Measurements from ENCODE around the gene TSPO2. TPM values are rescaled to one million over a fixed set of nuclear protein-coding genes. Genes with fewer than 3 reads are reported as not detected.

Gene TSPO2
- total and polyA plus RNA-seq, 2 of the 4 experiments (the other 2 are of a cell fraction): not detected

GRCh38 chr6:41053041-41053440 lies 10.8 kb downstream of the TSPO2 start, which contains the start of gene APOBEC2:
Gene APOBEC2, plus strand, starts transcription at chr6:41053202. Its CDS starts 146 bp downstream, at chr6:41053348.
- Histone ChIP-seq H3K4ac (ENCODE audit: low read depth, low read length) (no peak within 1 kb of the TSS), H4K20me1 (ENCODE audit: insufficient read depth, low read length) (no peaks in the 10 kb centered on the region), H3K56ac (ENCODE audit: extremely low read depth, insufficient read depth, low read length) (no peak within 1 kb of the TSS), H3K18ac (ENCODE audit: low read depth, low read length) (no peak within 1 kb of the TSS), H2BK5ac (ENCODE audit: low read depth, low read length, poor library complexity, severe bottlenecking) (no peak within 1 kb of the TSS), H3K4me1 (ENCODE audit: control insufficient read depth, insufficient read depth, low read length) (peaks cover 5% of the 10 kb centered on the region; the same call in 1 of the 2 replicates), H3K4me3 (ENCODE audit: insufficient read depth, low read depth, low read length) (no peak within 1 kb of the TSS), H3K14ac (replicated peaks; ENCODE audit: low read depth, low read length) (no peak within 1 kb of the TSS), H3K9ac (ENCODE audit: low read depth, low read length) (no peak within 1 kb of the TSS), H3K23ac (ENCODE audit: low read depth, low read length) (no peak within 1 kb of the TSS), H2AK9ac (replicated peaks; ENCODE audit: low read depth, low read length, poor library complexity) (no peak within 1 kb of the TSS), H3K9me1 (ENCODE audit: insufficient read depth, low read length) (0 out of 2 replicates have a peak, but pooled peaks cover 4% of the 10 kb centered on the region), H2BK20ac (ENCODE audit: low read depth, low read length) (no peak within 1 kb of the TSS), H2AK5ac (ENCODE audit: low read depth, low read length) (no peak within 1 kb of the TSS), H2BK15ac (ENCODE audit: low read depth, low read length) (no peak within 1 kb of the TSS), H4K8ac (ENCODE audit: low read depth in 2 of 2, low read length in 2 of 2) (no peak within 1 kb of the TSS), H2AFZ (replicated peaks; ENCODE audit: low read length, poor library complexity) (no peak within 1 kb of the TSS), H2BK120ac (ENCODE audit: low read depth, low read length) (no peak within 1 kb of the TSS), H3K27ac (ENCODE audit: insufficient read depth, low read length) (no peak within 1 kb of the TSS), H3K4me2 (ENCODE audit: low read depth, low read length) (no peak within 1 kb of the TSS), H4K5ac (ENCODE audit: low read depth, low read length) (no peak within 1 kb of the TSS), H4K91ac (ENCODE audit: insufficient read depth, low read depth, low read length) (no peak within 1 kb of the TSS), H3K36me3 (ENCODE audit: control insufficient read depth, insufficient read depth, low read length) (no peaks in the 10 kb centered on the region), H3K79me1 (ENCODE audit: low read depth in 1 of 2, low read length in 2 of 2) (no peaks in the 10 kb centered on the region), H3K9me3 (ENCODE audit: control insufficient read depth, insufficient read depth, low read length) (no peaks in the 10 kb centered on the region), H3K27me3 (ENCODE audit: control insufficient read depth, insufficient read depth, low read length) (peaks cover 4% of the 10 kb centered on the region; the same call in 1 of the 2 replicates)
- CTCF ChIA-PET: interaction anchor here (0.6 kb wide), 1 partner anchor 32 kb away, joined by 3 read pairs; no protein-coding TSS in a partner anchor
- POLR2A ChIA-PET (ENCODE audit: unreplicated experiment): no interaction called here
- no CpG with 5 or more reads among the region's 5 CpGs for WGBS, 2 experiments (ENCODE audit: extremely low coverage in 2 of 2, insufficient read length in 1 of 2)
- intact Hi-C loops (cut with micrococcal nuclease): no loop called here
- BruUV-seq (replicated peaks): no TSS peak
- TF ChIP-seq SMC3 (IDR thresholded peaks at IDR 0.05; ENCODE audit: low read depth, low read length): no peak
- no peak for TF ChIP-seq MAZ (IDR thresholded peaks at IDR 0.05; ENCODE audit: borderline replicate concordance, low read depth, low read length)
- TF ChIP-seq CHD1 (IDR thresholded peaks at IDR 0.05; ENCODE audit: low read depth, low read length): no peak
- DNase-seq: no peak
- dilution Hi-C loops (cut with HindIII; ENCODE audit: low sequenced_read_pairs, unreplicated experiment): no loop called here
- in situ Hi-C loops (cut with MboI; ENCODE audit: low sequenced_read_pairs): no loop called here
- ATAC-seq (ENCODE audit: low read depth): no peak
